M059J (cell line): ENCODE results near the gene GP5. TPM values are rescaled to one million over a fixed set of nuclear protein-coding genes. Genes with fewer than 3 reads are reported as not detected.
A peak's percentile ranks its signal among the peaks of the same experiment; 100 is the strongest.

Source experiments
- DNase-seq: peaks from one replicate; pipeline ENCODE4 v3.0.0-alpha.2; 2012; ENCODE audit warnings: low read depth
- total RNA-seq: library from RNA; depleted of rRNA; stranded (reverse); fragments of >200 nt; shearing (Covaris generic); gene quantifications from 2 replicates; pipeline ENCODE4 v1.2.3, GENCODE V29; 2014

Gene GP5
- total RNA-seq, 1 experiment from 2014 or later = 0.12 TPM

GRCh38 chr3:194396859-194397756 lies 2.0 kb downstream of the GP5 start:
- DNase-seq = no peak

- DNase-seq = no peak
Measured at GRCh38 chr3:194396539-194396858, 2.6 kb downstream of the GP5 start.

GRCh38 chr3:194395778-194396538 lies 3.1 kb downstream of the GP5 start:
- no peak for DNase-seq

- DNase-seq = peak; percentile 24
Measured at GRCh38 chr3:194395212-194395611, 3.9 kb downstream of the GP5 start.

- no peak for DNase-seq
Measured at GRCh38 chr3:194392576-194392975, 6.5 kb downstream of the GP5 start.

GRCh38 chr3:194390835-194391234 lies 8.2 kb downstream of the GP5 start:
- no peak for DNase-seq

- no peak for DNase-seq
Measured at GRCh38 chr3:194389269-194389668, 9.8 kb downstream of the GP5 start.

- no peak for DNase-seq
Measured at GRCh38 chr3:194387926-194388418, 11.1 kb downstream of the GP5 start.

- no peak for DNase-seq
Measured at GRCh38 chr3:194387276-194387675, 11.8 kb downstream of the GP5 start.

GRCh38 chr3:194386648-194387047 lies 12.4 kb downstream of the GP5 start:
- DNase-seq = no peak

GRCh38 chr3:194386066-194386465 lies 13.0 kb downstream of the GP5 start:
- DNase-seq = no peak

GRCh38 chr3:194384569-194385001 lies 14.5 kb downstream of the GP5 start:
- no peak for DNase-seq

- no peak for DNase-seq
Measured at GRCh38 chr3:194384156-194384555, 14.9 kb downstream of the GP5 start.

GRCh38 chr3:194383276-194383940 lies 15.7 kb downstream of the GP5 start:
- no peak for DNase-seq

GRCh38 chr3:194382892-194383223 lies 16.2 kb downstream of the GP5 start:
- DNase-seq = no peak

- no peak for DNase-seq
Measured at GRCh38 chr3:194382196-194382891, 16.7 kb downstream of the GP5 start.

- no peak for DNase-seq
Measured at GRCh38 chr3:194381460-194381875, 17.6 kb downstream of the GP5 start.

GRCh38 chr3:194380326-194380725 lies 18.7 kb downstream of the GP5 start:
- DNase-seq = no peak

- DNase-seq = no peak
Measured at GRCh38 chr3:194379651-194380050, 19.4 kb downstream of the GP5 start.

- DNase-seq = no peak
Measured at GRCh38 chr3:194379231-194379630, 19.8 kb downstream of the GP5 start.

GRCh38 chr3:194377708-194378107 lies 21.4 kb downstream of the GP5 start:
- DNase-seq = no peak

- DNase-seq = no peak
Measured at GRCh38 chr3:194376241-194376560, 22.9 kb downstream of the GP5 start.
